Measurements from ENCODE around the gene SLTM. TPM values are rescaled to one million over a fixed set of nuclear protein-coding genes. Genes with fewer than 3 reads are reported as not detected.

SLTM gene
- total RNA-seq = 30.6 and 34.5 TPM in 2 replicates

GRCh38 chr15:58933281-58934113, at the start of gene SLTM:
Gene SLTM (minus strand): TSS chr15:58933679. CDS start chr15:58933565, 114 bp downstream.

Other genes with a start within 250 kb of the SLTM start
- 84.4 and 227 TPM in 2 replicates for gene ADAM10, start 184.0 kb downstream of the SLTM start, total RNA-seq
- gene MINDY2, start 162.4 kb downstream of the SLTM start, total RNA-seq = 6.5 and 22.8 TPM in 2 replicates
- 6.0 and 10.0 TPM in 2 replicates for gene RNF111, start 54.0 kb upstream of the SLTM start, total RNA-seq
- gene CCNB2, start 171.5 kb upstream of the SLTM start, total RNA-seq = 11.5 and 150 TPM in 2 replicates

Measured in mesangial cell (primary cell).